GM21717 (cell line): ENCODE results near the gene HELZ2.
A peak's percentile ranks its signal among the peaks of the same experiment; 100 is the strongest.
"Not testable (repeated sequence)": the region's sequence is repeated elsewhere in the genome, so short reads cannot be mapped to it uniquely, and the experiment has no call there.

Source experiments
- ATAC-seq: cut with Tn5 transposase; IDR thresholded peaks from one replicate; pipeline ENCODE4 v1.9.1; 2021; ENCODE audit warnings: mild to moderate bottlenecking, moderate library complexity; ENCODE audit not compliant: unreplicated experiment

The HELZ2 gene

GRCh38 chr20:63574156-63574828 is at the start of gene HELZ2:
Gene HELZ2 (minus strand): TSS chr20:63574239. CDS start chr20:63572385, 1,854 bp downstream.
- ATAC-seq = peak; percentile 58

GRCh38 chr20:63622732-63623131 is 48.7 kb upstream of the HELZ2 start:
- no peak for ATAC-seq

- no peak for ATAC-seq
Measured at GRCh38 chr20:63622096-63622495, 48.1 kb upstream of the HELZ2 start.

GRCh38 chr20:63620991-63621390 is 47.0 kb upstream of the HELZ2 start:
- ATAC-seq = no peak

GRCh38 chr20:63619505-63619904 is 45.5 kb upstream of the HELZ2 start:
- no peak for ATAC-seq

- no peak for ATAC-seq
Measured at GRCh38 chr20:63619086-63619485, 45.0 kb upstream of the HELZ2 start.

- ATAC-seq = no peak
Measured at GRCh38 chr20:63618291-63618980, 44.4 kb upstream of the HELZ2 start.

GRCh38 chr20:63617876-63618265 is 43.8 kb upstream of the HELZ2 start:
- no peak for ATAC-seq

- no peak for ATAC-seq
Measured at GRCh38 chr20:63617092-63617875, 43.2 kb upstream of the HELZ2 start.

GRCh38 chr20:63613863-63614594 is 40.0 kb upstream of the HELZ2 start:
- ATAC-seq = not testable (repeated sequence)

- no peak for ATAC-seq
Measured at GRCh38 chr20:63612276-63612931, 38.4 kb upstream of the HELZ2 start.

GRCh38 chr20:63611646-63612045 is 37.6 kb upstream of the HELZ2 start:
- no peak for ATAC-seq

GRCh38 chr20:63610581-63611435 is 36.8 kb upstream of the HELZ2 start:
- ATAC-seq = no peak

- no peak for ATAC-seq
Measured at GRCh38 chr20:63606686-63607085, 32.6 kb upstream of the HELZ2 start.

GRCh38 chr20:63602321-63602720 is 28.3 kb upstream of the HELZ2 start:
- ATAC-seq = no peak

- ATAC-seq = not testable (repeated sequence)
Measured at GRCh38 chr20:63601679-63602078, 27.6 kb upstream of the HELZ2 start.

- no peak for ATAC-seq
Measured at GRCh38 chr20:63599396-63600050, 25.5 kb upstream of the HELZ2 start.

- ATAC-seq = no peak
Measured at GRCh38 chr20:63598479-63599395, 24.7 kb upstream of the HELZ2 start.
